ENCODE measurements around the gene CAMKMT.

CAMKMT gene

DNA sequence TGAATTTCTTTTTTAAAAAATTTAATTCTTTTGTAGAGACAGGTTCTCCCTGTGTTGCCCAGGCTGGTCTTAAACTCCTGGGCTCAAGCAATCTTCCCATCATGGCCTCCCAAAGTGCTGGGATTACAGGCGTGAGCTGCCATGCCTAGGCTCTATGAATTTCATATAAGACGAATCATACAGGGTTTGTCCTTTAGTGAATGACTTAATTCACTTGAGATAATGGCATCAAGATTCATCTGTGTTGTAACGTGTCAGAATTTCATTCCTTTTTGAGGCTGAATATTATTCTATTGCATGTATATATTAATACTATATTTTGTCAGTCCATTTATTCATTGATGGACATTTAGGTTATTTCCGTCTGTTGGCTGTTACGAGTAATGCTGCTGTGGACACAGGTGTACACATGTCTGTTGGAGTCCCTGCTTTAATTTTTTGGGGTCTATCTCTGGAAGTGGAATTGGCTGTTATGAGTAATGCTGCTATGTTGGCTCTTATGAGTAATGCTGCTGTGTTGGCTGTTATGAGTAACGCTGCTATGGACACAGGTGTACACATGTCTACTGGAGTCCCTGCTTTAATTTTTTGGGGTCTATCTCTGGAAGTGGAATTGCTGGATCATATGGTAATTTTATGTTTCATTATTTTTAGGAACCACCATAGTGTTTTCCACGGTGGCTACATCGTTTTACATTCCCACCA is 210.6 kb downstream of the CAMKMT start:
- H3K27me3 ChIP-seq (replicated peaks; ENCODE audit: insufficient read depth, low read length): no peaks in the 10 kb centered on the region
- no peaks in the 10 kb centered on the region for H3F3A ChIP-seq (ENCODE audit: insufficient read depth, low read length)
- no peak overlapping the region for H3K9ac ChIP-seq (ENCODE audit: low read length)
- no peaks in the 10 kb centered on the region for H3K79me2 ChIP-seq (ENCODE audit: low read length)
- no peaks in the 10 kb centered on the region for H3K9me2 ChIP-seq (replicated peaks; ENCODE audit: insufficient read depth, low read length)
- no peaks in the 10 kb centered on the region for H3K36me3 ChIP-seq (replicated peaks; ENCODE audit: insufficient read depth, low read length)
- no peak overlapping the region for H3K4me3 ChIP-seq (ENCODE audit: low read length)
- no peak for DNase-seq
- no peaks in the 10 kb centered on the region for H3K9me3 ChIP-seq (replicated peaks; ENCODE audit: insufficient read depth, low read length)
- H3K27ac ChIP-seq (ENCODE audit: low read length): no peak overlapping the region
- peaks cover 12% of the 10 kb centered on the region for H3K4me1 ChIP-seq (ENCODE audit: low read length)
- H4K20me1 ChIP-seq (ENCODE audit: insufficient read depth, low read length): no peaks in the 10 kb centered on the region
- no peak overlapping the region for H3K4me2 ChIP-seq (ENCODE audit: low read depth, low read length)
- no peak overlapping the region for H2AFZ ChIP-seq (ENCODE audit: low read length)
- TF ChIP-seq, protein P1, sequence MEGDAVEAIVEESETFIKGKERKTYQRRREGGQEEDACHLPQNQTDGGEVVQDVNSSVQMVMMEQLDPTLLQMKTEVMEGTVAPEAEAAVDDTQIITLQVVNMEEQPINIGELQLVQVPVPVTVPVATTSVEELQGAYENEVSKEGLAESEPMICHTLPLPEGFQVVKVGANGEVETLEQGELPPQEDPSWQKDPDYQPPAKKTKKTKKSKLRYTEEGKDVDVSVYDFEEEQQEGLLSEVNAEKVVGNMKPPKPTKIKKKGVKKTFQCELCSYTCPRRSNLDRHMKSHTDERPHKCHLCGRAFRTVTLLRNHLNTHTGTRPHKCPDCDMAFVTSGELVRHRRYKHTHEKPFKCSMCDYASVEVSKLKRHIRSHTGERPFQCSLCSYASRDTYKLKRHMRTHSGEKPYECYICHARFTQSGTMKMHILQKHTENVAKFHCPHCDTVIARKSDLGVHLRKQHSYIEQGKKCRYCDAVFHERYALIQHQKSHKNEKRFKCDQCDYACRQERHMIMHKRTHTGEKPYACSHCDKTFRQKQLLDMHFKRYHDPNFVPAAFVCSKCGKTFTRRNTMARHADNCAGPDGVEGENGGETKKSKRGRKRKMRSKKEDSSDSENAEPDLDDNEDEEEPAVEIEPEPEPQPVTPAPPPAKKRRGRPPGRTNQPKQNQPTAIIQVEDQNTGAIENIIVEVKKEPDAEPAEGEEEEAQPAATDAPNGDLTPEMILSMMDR (IDR thresholded peaks at IDR 0.05; ENCODE audit: low read length): no peak
- no peak for TF ChIP-seq EZH2 (optimal IDR thresholded peaks at IDR 0.05; ENCODE audit: low read depth, low read length)
- TF ChIP-seq EZH2phosphoT487 (IDR thresholded peaks at IDR 0.05; ENCODE audit: low read length): no peak

DNA sequence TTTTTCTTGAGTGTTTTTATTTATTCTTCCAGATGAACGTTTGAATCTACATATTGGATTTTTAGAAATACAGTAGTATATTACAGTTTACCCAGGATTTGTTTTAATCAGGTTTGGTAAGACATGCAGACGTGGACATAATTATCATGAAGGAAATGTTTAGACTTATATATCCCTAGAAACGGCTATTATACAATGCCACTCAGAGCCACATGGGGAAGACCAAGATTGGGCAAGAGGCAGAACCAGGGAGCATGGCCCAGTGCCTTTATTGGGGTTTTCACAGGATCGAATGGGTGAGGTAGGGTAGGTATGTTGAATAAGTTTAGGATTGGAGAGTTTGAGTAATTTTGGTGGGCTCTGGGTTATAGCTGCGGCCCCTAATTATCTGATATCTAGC is 212.2 kb downstream of the CAMKMT start:
- no peaks in the 10 kb centered on the region for H3K36me3 ChIP-seq (replicated peaks; ENCODE audit: insufficient read depth, low read length)
- no peak overlapping the region for H3K27ac ChIP-seq (ENCODE audit: low read length)
- TF ChIP-seq EZH2phosphoT487 (IDR thresholded peaks at IDR 0.05; ENCODE audit: low read length) (no peak), EZH2 (optimal IDR thresholded peaks at IDR 0.05; ENCODE audit: low read depth, low read length) (no peak)
- TF ChIP-seq, protein P1 (IDR thresholded peaks at IDR 0.05; ENCODE audit: low read length): no peak
- no peak for DNase-seq
- H3K9me3 ChIP-seq (replicated peaks; ENCODE audit: insufficient read depth, low read length): no peaks in the 10 kb centered on the region
- H3K4me3 ChIP-seq (ENCODE audit: low read length): no peak overlapping the region
- peaks cover 12% of the 10 kb centered on the region for H3K4me1 ChIP-seq (ENCODE audit: low read length)
- no peaks in the 10 kb centered on the region for H3K79me2 ChIP-seq (ENCODE audit: low read length)
- H3K9ac ChIP-seq (ENCODE audit: low read length): no peak overlapping the region
- H2AFZ ChIP-seq (ENCODE audit: low read length): no peak overlapping the region
- H3K9me2 ChIP-seq (replicated peaks; ENCODE audit: insufficient read depth, low read length): no peaks in the 10 kb centered on the region
- H3K27me3 ChIP-seq (replicated peaks; ENCODE audit: insufficient read depth, low read length): no peaks in the 10 kb centered on the region
- no peaks in the 10 kb centered on the region for H3F3A ChIP-seq (ENCODE audit: insufficient read depth, low read length)
- no peaks in the 10 kb centered on the region for H4K20me1 ChIP-seq (ENCODE audit: insufficient read depth, low read length)
- no peak overlapping the region for H3K4me2 ChIP-seq (ENCODE audit: low read depth, low read length)

DNA sequence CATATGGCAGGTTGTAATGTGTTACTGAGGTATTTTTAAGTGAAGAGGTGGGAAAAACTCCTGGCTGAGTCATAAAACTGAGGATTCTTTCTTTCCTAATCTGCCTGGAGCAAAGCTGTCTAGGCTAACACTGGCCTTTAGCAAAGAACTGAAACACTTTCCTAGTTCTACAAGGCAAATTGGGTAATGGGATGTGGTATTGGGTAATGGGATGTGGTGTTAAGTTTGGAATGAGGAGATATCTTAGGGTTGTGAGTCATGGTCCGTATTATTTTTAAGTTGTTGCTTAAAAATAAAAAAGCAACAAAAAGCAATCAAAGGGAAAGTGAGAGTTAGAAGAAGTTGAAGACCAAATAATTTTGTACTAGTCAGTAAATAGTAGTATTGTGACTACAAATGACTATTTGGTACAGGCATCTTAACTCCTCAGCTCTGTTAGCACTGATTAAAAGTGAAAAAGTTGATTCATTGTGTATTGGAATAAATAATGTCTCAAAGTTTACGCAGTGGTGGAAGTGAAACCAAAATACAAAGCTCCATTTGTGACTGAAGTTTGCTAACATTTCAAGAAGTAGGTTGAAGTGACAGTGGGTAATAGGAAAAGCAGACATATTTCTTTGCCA is 216.8 kb downstream of the CAMKMT start:
- no peaks in the 10 kb centered on the region for H3K9me2 ChIP-seq (replicated peaks; ENCODE audit: insufficient read depth, low read length)
- 0 out of 2 replicates have a peak overlapping the region, but pooled peaks have one; percentile 9 for H2AFZ ChIP-seq (ENCODE audit: low read length)
- no peaks in the 10 kb centered on the region for H3K9me3 ChIP-seq (replicated peaks; ENCODE audit: insufficient read depth, low read length)
- no peaks in the 10 kb centered on the region for H3K27me3 ChIP-seq (replicated peaks; ENCODE audit: insufficient read depth, low read length)
- no peaks in the 10 kb centered on the region for H3K36me3 ChIP-seq (replicated peaks; ENCODE audit: insufficient read depth, low read length)
- peaks cover 7% of the 10 kb centered on the region for H3F3A ChIP-seq (ENCODE audit: insufficient read depth, low read length)
- peak; percentile 11 for DNase-seq
- no peak overlapping the region for H3K9ac ChIP-seq (ENCODE audit: low read length)
- H3K4me2 ChIP-seq (ENCODE audit: low read depth, low read length): peak overlapping the region; percentile 42
- TF ChIP-seq EZH2phosphoT487 (IDR thresholded peaks at IDR 0.05; ENCODE audit: low read length) (no peak), EZH2 (optimal IDR thresholded peaks at IDR 0.05; ENCODE audit: low read depth, low read length) (no peak)
- TF ChIP-seq, protein P1 (IDR thresholded peaks at IDR 0.05; ENCODE audit: low read length): no peak
- H3K4me1 ChIP-seq (ENCODE audit: low read length): peaks cover 21% of the 10 kb centered on the region
- no peaks in the 10 kb centered on the region for H3K79me2 ChIP-seq (ENCODE audit: low read length)
- H3K27ac ChIP-seq (ENCODE audit: low read length): no peak overlapping the region
- H4K20me1 ChIP-seq (ENCODE audit: insufficient read depth, low read length): no peaks in the 10 kb centered on the region
- peak overlapping the region; percentile 17; the same call in 1 of the 2 replicates for H3K4me3 ChIP-seq (ENCODE audit: low read length)
